HG03196 (cell line): ENCODE measurements around the gene THADA.

Source experiments
- ATAC-seq: cut with Tn5 transposase; IDR thresholded peaks from one replicate; pipeline ENCODE4 v1.9.1; 2021; ENCODE audit not compliant: unreplicated experiment

THADA gene

GRCh38 chr2:43332653-43333052 lies 263.2 kb downstream of the THADA start:
- ATAC-seq: no peak

DNA sequence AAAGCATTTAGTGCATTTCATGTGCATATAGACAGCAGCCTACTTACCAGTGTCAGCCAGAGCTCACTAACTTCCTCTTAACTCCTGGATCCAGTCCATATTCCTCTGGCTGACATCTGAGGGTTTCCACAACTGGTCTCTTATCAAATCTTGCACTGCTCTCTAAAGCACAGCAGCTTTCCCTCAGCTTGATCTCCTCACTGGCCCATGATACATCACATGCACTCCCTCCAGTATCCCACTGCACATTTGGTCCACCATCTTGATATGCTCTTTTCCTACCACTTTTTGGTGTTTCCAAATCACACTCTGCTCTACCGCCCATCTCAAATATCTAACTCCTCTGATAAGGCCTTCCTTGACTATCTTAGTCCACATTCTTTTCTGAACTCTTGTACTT lies 264.4 kb downstream of the THADA start:
- no peak for ATAC-seq

DNA sequence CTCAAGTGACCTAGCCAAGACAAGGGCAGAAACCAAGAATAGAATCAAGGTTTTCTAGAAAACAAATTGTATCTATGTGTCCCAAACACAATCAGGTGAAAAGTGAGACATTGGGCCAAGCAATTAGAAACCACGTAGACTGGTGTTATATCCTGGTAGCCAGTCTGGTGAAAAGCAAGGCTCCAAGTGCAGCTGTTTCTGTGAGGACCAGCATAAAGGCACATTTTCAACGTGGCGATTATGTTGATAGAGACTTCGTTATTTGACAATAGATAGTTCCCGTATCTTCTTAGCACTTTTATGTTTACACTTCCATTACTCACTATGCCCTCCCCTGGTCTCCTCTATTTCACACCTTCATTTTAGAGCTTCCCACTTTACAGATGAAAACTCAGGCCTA lies 266.2 kb downstream of the THADA start:
- no peak for ATAC-seq

- ATAC-seq: no peak
These were observed 267.0 kb downstream of the THADA start for GRCh38 chr2:43328832-43329231.

DNA sequence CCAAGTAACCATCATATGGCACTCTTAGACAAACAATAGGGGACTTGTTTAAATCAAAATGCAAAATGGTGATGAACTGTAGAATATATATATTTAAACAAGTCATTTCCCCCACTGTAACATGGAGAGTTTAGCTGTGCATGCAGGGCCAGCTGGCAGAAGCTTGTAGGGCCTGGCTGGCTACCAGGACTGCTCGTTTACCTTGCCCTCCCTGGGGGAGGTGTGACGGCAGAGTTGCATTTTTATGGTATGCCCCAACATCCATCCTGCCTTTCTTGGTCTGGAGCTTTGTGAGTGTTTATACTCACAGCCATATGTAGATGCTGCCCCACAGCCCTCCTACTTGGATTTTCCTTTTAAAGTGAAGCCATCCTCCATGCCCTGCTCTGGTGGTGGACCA lies 267.7 kb downstream of the THADA start:
- ATAC-seq: no peak

DNA sequence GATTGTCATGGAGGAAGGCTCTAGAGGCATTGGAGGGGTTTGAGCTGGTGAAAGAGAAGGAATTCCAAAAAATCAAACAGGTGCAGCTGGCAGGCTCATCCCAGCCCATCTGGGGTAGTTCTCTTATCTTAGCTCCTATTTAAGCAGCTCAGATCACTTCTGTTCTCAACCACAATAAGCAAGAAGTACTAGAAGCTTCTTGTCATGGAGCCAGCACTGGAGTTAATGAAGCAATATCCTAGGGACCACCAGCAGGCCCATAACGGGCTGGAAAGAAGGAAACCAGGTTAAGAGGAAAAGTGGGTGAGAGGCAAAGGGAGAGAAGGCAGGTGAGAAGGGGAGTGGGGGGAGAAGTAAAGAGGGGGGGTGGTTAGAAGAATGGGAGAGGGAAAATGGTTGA lies 268.7 kb downstream of the THADA start:
- no peak for ATAC-seq

DNA sequence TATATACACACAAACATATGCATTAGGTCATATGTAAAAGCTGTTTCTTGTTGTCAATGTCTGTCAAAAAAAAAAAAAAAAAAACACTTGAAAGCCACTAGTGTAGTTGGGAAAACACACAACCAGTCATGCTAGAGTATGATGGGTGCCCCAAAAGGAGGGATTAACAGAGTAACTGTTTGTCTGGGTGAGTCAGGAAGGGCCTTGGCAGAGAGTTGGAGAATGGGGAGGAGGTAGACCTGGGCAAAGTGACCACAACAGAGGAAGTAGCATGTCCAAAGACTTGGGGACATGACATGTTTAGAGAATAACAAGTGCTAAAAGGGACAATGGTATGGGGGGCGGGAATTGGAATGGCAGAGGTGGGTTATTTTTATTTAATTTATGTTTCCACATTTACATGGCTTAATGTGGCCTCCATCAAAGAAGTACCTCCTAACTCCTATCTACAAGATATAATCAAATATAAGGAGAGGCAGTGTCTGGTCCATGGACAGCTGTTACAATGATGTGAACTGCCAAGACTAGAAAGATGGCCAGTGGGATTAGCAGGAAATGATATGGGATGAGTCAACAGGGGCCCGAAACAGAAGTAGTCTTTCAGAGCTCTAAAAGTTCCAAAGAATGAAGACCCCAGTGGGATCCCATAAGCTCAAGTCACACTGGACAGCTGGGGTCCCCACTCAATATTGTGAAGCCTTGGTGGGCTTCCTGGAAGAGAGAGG lies 269.6 kb downstream of the THADA start:
- ATAC-seq: no peak

- ATAC-seq: no peak
These were observed 270.6 kb downstream of the THADA start for GRCh38 chr2:43325107-43325811.

DNA sequence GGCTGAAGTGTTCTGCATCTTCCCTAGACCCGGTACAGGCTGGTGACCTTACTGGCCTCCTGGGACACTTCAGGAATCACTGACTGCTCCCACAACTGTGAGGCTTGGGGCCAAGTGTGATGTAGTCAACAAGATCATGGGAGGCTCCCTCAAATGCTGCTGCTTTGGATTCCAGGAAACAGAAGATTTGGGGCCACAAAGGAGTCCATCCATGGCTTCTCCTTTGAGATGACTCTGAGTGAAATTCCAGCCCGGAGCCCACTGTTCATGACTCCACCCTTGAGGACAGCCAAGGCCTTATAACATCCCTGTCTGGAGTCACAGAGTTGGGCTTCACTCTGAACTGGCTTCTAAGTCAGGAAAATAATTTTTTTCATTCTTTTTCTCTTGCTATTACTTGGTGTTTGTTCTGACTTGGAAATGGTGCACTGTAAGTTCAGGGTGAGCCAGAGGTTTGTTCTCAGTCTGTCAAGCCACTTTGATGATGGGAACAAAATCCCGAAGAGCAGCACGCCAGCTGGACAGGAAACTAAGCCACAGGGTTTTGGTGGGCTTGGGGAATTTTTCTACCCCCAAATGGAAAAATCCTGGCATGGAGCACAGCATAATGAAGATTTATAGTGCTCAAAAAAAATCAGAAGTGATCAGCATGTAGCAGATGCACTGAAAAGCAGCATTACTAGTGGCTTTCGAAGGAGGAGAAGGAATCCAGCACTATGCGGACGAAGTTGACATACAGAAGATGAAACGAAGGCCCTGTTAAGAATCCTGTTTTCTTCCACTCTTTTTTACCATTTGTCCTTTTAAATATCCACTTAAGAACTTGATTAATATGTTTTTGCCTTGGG lies 271.4 kb downstream of the THADA start:
- ATAC-seq: no peak

DNA sequence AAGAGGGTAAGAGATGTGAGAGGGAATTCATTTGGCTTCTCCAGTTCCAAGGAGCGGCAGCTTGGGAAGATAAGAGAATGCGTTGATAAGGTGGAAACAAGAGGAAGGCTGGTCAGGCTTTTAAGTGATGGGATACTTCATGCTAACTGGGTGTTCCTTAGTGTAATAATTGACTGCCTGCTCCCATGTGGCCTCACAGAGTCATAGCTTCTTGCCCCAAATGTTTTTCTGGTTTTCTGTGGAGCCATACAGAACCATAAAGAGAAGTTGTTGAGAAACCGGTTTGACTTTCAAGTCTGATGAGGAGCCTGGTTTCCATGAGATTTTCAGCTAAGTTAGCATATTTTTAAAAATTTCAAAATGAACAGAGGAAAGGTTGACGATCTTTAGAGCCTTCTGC lies 272.0 kb downstream of the THADA start:
- ATAC-seq: no peak

DNA sequence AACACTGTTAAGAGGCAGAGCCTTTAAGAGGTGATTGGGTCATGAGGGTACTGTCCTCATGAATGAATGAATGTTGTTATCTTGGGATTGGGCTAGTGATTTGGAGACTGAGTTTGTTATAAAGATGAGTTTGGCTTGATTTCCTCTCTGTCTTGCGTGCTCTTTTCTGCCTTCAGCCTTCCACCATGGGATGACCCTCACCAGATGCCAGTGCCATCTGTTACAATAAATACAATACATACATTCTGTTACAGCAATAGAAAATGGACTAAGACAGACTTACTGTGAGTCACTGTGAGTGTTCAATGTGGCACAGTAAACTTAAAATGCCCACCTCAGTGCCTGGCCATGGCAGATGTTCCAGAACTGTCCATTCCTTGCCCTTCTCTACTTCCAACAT lies 274.4 kb downstream of the THADA start:
- ATAC-seq: no peak

- ATAC-seq: no peak
These were observed 276.3 kb downstream of the THADA start for GRCh38 chr2:43319541-43319940.

DNA sequence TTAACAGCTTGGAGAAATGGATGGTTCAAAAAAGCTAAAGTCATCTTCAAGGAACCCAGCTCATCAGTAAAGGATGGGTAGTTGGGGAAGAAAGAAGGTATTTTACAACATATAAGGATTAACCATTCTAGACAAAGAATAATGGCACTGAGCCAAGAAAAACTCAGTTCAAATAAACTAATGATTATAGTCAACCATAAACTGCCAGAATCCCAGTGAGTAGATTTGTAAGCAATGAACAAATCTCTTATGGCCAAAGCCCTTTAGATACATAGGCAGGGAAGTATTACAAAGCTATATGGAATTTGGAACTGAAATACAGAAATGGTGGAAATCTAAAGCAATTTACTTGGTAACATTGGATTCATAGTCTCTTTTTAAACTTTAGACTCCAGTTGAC lies 277.0 kb downstream of the THADA start:
- ATAC-seq: no peak

DNA sequence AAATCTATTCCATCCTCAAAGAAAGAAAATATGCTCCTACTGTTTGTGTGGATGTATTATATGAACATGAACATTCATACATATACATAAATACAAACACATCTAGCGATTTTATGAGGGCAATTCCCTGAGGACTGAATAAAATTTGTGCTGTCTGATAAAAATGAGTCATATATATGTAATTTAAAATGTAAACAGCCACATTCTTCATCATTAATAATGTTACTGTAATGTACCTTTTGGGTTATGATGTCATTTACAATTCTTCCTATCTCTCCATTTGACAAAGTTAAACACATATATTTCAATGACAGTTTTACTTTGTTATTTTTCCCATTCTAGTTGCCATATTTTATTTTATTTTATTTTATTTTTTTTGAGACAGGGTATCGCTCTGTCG lies 278.2 kb downstream of the THADA start:
- no peak for ATAC-seq

DNA sequence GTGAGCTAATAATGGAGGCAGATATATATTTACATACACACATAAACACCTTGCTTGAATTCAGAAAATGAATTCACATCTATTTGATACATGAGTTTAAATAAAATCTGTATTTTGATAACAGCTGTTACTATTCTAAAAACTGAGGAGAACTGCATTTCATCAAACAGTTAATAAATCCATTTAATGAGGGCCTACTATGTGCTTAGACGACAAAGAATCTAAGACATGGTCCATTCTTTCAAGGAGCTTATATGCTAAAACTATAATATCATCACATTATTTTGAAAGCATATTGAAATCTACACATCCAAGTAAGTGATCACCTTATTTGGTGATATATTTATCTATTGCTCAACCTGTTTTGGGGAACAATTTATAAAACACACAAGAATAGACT lies 278.6 kb downstream of the THADA start:
- no peak for ATAC-seq

GRCh38 chr2:43315482-43315881 lies 280.4 kb downstream of the THADA start:
- ATAC-seq: no peak

GRCh38 chr2:43314299-43314927 lies 281.4 kb downstream of the THADA start:
- ATAC-seq: no peak

- ATAC-seq: no peak
These were observed 282.2 kb downstream of the THADA start for GRCh38 chr2:43313642-43314017.

DNA sequence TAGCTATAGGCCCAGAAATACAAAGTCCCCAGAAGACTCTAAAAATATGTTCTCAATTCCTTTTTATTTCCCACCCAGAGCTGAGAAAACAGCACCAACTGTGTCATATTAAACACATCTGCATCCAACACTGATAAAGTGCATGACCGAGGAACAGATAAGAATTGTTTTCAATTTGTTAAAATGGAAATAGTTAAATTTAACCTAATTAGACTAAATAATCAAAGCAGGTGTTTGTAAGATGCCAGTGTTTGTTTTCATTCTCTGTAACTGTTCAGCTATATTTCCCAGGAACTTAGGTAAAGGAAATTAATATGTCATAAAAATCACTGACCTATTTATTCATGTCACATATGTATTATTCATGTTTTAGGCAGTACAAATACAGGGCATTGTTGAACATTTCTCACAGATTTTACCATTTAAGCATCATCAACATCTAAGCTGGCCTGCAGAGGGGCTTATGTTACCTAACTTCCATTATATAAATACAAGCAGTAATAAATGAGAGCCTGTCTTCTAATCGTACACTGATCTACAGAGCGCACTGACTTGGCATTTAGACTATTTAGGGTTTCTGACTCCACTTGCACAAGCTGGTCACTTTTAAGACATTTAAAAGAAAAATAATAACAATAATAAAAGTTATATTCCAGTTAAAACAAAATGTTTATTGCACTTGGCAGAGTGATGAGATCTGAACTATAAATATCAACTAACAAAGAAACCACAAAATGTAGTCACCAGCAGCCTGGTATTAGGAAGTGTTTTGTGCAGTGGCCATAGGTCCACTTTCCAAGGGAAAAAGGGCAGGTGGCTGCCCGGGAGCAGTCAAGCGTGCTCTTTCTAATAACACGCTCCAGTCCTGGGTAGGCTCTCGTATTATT lies 282.8 kb downstream of the THADA start:
- no peak for ATAC-seq

- ATAC-seq: no peak
These were observed 284.6 kb downstream of the THADA start for GRCh38 chr2:43311276-43311675.
